Limb (tissue), 2 donors: ENCODE data around the gene ATF4.

Experiments
- DNase-seq, 2 donors: peaks; one replicate each; pipeline ENCODE4 v3.0.0-alpha.2; 2016; ENCODE audit errors: extremely low spot score in 2 of 2

Gene ATF4

GRCh38 chr22:39556970-39557841, 36.8 kb downstream of the ATF4 start:
- peak in 1 of 2 donors; percentile 67 for DNase-seq

DNA sequence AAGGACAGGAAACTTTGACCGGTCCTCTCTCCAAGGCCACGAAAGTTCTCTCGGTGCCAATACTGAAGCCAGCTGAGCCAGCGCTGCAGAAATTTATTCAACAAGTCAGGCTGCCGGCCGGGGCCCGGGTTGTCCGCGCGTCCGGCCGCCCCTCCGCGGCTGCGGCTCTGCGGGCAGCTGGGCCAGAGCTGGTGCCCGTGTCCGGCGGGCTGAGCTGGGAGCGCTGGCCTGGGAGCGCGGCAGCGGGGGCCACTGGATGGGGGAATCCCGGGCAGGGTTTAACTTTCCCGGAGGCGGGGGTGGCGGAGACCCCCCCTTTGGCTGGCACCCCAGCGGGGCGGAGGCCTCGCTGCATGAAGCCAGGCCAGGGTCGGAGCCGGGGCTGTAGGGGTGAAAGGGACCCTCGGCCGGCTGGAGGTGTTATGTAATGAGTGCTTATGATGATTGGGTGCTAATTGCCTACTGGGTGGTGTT, 37.9 kb downstream of the ATF4 start:
- DNase-seq, result no peak

- no peak for DNase-seq
Measured at GRCh38 chr22:39558950-39559349, 38.6 kb downstream of the ATF4 start.

GRCh38 chr22:39559456-39560105, 39.2 kb downstream of the ATF4 start:
- DNase-seq, result no peak

GRCh38 chr22:39560127-39560526, 39.8 kb downstream of the ATF4 start:
- DNase-seq, result no peak

GRCh38 chr22:39562839-39563489, 42.6 kb downstream of the ATF4 start:
- no peak for DNase-seq

DNA sequence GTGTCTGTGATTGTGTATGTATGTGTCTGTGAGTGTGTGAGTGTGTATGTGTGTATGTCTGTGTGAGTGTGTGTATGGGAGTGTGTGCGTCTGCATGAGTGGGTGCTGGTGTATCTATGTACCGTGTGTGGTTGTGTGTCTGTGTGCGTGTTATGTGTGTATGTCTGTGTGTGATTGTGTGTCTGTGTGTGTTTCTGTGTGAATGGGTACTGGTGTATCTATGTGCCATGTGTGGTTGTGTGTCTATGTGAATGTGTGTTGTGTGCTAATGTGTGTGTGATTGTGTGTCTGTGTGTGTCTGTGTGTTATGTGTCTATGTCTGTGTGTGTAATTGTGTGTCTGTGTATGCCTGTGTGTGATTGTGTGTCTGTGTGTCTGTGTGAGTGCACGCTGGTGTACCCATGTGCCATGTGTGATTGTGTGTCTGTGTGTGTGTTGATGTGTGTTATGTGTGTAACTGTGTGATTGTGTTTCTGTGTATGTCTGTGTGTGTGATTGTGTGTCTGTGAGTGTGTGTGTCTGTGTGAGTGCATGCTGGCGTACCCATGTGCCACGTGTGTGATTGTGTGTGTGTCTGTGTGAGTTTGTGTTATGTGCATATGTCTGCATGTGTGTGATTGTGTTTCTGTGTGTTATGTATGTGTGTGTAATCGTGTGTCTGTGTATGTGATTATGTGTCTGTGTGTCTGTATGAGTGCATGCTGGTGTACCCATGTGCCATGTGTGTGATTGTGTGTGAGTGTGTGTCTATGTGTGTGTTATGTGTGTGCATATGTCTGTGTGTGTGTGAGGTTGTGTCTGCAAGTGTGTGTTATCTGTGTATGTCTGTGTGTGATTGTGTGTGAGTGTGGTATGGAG, 43.4 kb downstream of the ATF4 start:
- DNase-seq, result no peak

DNA sequence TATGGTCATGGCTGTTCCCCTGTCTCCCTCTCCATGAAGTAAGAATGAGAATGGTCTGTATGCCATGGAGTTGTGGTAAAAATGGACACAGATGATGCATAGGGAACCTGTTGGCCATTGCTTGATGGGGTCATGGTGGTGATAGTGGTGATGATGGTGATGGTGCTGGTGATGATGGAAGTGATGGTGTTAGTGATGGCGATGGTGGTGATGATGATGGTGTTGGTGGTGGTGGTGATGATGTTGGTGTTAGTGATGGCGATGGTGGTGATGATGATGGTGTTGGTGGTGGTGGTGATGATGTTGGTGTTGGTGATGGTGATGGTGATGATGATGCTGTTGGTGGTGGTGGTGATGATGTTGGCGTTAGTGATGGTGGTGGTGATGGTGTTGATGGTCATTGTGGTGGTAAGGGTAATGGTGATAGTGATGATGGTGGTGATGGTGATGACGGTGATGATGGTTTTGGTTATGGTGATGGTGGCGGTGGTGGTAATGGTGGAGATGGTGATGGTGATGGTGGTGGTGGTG, 45.1 kb downstream of the ATF4 start:
- DNase-seq, result no peak

DNA sequence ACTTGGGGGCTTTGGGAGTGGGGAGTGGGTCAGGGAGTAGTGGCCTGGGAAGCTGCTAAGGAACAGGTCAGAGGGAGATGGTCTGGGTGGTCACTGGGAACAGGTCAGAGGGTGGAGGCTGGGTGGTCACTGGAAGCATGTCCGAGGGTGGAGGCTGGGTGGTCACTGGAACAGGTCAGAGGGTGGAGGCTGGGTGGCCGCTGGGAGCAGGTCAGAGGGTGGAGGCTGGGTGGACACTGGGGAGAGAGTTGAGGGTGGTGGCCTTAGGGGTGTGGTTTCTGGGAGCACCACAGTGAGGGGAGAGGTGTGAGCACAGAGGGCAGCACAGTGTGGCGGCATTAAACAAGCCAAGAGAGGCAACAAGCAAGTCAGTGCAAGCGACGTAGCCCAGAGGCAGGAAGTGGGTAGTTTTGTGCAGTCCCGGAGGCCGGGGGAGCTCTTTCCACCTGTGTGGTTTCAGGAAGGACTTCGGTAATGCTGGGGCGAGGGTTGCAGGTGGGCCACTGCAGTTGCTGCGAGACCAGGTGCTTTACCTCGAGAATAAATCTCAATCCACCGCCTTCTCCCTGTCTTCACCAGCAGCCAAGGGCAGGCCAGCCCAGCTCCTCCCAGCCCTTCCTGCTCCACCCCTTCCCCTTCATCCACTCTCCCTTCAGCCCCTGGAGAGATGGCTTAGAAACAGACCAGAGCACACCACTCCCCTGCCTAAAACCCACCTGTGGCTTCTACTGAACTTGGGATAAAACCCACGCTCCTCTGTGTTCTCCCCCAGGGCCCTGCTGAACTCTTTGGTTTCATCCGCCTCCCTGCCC, 47.0 kb downstream of the ATF4 start:
- DNase-seq, result no peak

- no peak for DNase-seq
Measured at GRCh38 chr22:39568278-39568981, 48.1 kb downstream of the ATF4 start.

DNA sequence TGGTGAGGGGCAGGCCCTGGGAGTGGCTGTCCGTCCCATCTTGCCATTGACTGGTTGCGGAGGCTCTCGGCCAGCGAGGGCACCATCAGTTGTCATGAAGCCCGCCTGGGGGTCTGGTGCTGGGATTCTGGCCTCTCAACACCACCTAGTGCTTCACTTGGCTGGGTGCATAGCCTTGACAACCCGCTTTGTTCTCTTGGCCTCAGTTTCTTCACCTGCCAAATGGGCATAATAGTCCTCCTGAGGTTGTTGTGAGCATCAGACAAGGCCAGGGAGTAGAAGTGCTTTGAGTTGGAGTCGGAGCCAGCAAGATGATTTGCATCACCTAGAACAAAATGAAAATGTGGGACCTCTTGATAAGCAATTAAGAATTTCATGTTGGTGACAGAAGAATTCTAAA, 48.7 kb downstream of the ATF4 start:
- no peak for DNase-seq

DNA sequence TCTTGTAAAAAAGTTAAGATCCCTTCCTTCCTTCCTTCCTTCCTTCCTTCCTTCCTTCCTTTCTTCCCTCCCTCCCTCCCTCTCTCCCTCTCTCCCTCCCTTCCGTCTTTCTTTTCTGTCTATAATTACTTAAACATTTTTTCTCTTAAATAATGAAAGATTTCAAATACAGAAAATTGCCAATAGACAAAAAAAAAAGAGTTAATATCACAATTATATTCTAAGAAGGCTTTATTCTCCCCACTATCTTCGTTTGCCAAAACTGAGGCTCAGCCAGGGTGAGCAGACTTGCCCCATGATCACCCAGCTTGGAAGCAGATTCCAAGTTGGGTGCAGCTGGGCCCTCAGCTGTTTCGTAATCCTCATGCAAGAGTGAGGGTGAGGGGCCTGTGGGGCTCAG, 49.9 kb downstream of the ATF4 start:
- DNase-seq, result no peak

GRCh38 chr22:39570665-39571064, 50.3 kb downstream of the ATF4 start, which contains the start of gene CACNA1I:
Gene CACNA1I, plus strand, starts transcription at chr22:39570753. Its CDS starts 0 bp downstream, at chr22:39570753.
- DNase-seq, result no peak

- DNase-seq, result no peak
Measured at GRCh38 chr22:39571538-39571937, 51.2 kb downstream of the ATF4 start.
